Lower lobe of right lung (tissue), 2 donors: Measurements from ENCODE around the gene CACNA1C. TPM values are rescaled to one million over a fixed set of nuclear protein-coding genes. Genes with fewer than 3 reads are reported as not detected.

Experiments
- ATAC-seq, 2 donors: fragments of 200-7000 bp; cut with Tn5 transposase; one replicate each; pipeline ENCODE4 v1.9.1; 2020 to 2022; ENCODE audit warnings: mild to moderate bottlenecking in 2 of 2, moderate library complexity in 2 of 2
- DNase-seq: peaks from one replicate; pipeline ENCODE4 v3.0.0-alpha.2; 2020
- H3K27ac ChIP-seq: fragments of 200-600 bp; one replicate; pipeline ENCODE4 v1.8.0; 2022
- H3K27me3 ChIP-seq: fragments of 200-600 bp; one replicate; pipeline ENCODE4 v1.8.0; 2022; ENCODE audit warnings: low read depth
- H3K36me3 ChIP-seq: fragments of 200-600 bp; one replicate; pipeline ENCODE4 v1.8.0; 2022; ENCODE audit warnings: mild to moderate bottlenecking
- H3K4me1 ChIP-seq: fragments of 200-600 bp; one replicate; pipeline ENCODE4 v1.8.0; 2022
- H3K4me3 ChIP-seq: fragments of 200-600 bp; one replicate; pipeline ENCODE4 v1.8.0; 2022; ENCODE audit warnings: mild to moderate bottlenecking
- H3K9me3 ChIP-seq: fragments of 200-600 bp; one replicate; pipeline ENCODE4 v1.8.0; 2022
- CTCF ChIP-seq: fragments of 200-600 bp; IDR thresholded peaks from one replicate; pipeline ENCODE4 v1.8.0; 2022; ENCODE audit warnings: antibody characterized with exemption, mild to moderate bottlenecking
- intact Hi-C: fragments of 100-400 bp; cut with DNase I; formaldehyde crosslinking; loops from one replicate; pipeline ENCODE4 v1.11.0; 2022
- total RNA-seq: library from RNA; stranded (reverse); fragmentation: NEBNext Ultra II Directional; extraction: Animal tissue kit (Norgen Biotek cat#: 25700); gene quantifications from one replicate; pipeline ENCODE4 v1.2.1, GENCODE V29; 2021
- donor health status: DM: no; HTN: yes; CAD: no; lungs with severe emphysema.

The CACNA1C gene
- total RNA-seq, 1 donor from 2014 or later = 8.4 TPM

DNA sequence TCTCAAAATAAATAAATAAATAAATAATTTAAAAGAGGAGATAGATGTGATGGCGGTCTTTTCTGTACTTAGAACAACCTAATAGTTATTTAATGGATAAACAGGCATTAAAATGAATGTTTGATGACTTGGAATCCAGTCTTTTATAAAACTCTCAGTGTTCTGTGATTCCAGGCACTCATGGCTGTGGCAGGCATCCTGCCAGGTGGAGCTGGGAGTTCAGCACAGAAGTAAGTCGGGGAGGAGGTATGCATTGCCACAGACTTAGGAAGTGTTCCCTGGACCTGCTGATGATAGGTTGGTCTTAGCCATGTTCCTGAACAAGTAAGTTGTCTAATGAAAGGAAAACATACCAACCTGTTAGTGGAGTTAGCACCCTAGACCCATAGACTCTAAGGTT is 126.3 kb downstream of the CACNA1C start:
- no peak overlapping the region for H3K27ac ChIP-seq
- H3K27me3 ChIP-seq = no peaks in the 10 kb centered on the region
- H3K36me3 ChIP-seq = no peaks in the 10 kb centered on the region
- intact Hi-C loops = no loop called here
- no peaks in the 10 kb centered on the region for H3K9me3 ChIP-seq
- no peak for TF ChIP-seq CTCF
- DNase-seq (no peak), ATAC-seq (no peak)
- H3K4me3 ChIP-seq = no peak overlapping the region
- peaks cover 19% of the 10 kb centered on the region for H3K4me1 ChIP-seq

GRCh38 chr12:2179953-2180736 is 127.4 kb downstream of the CACNA1C start:
- Histone ChIP-seq H3K4me3 (no peak overlapping the region), H3K27ac (peak overlapping the region; percentile 50), H3K9me3 (no peaks in the 10 kb centered on the region), H3K36me3 (no peaks in the 10 kb centered on the region), H3K27me3 (no peaks in the 10 kb centered on the region), H3K4me1 (peaks cover 25% of the 10 kb centered on the region)
- no peak for TF ChIP-seq CTCF
- ATAC-seq (peak; percentile 18 to 42), DNase-seq (no peak)
- intact Hi-C loops = no loop called here

- ATAC-seq (no peak), DNase-seq (no peak)
- Histone ChIP-seq H3K36me3 (no peaks in the 10 kb centered on the region), H3K27me3 (no peaks in the 10 kb centered on the region), H3K27ac (peak overlapping the region; percentile 36), H3K9me3 (no peaks in the 10 kb centered on the region), H3K4me1 (peaks cover 25% of the 10 kb centered on the region), H3K4me3 (no peak overlapping the region)
- intact Hi-C loops = no loop called here
- TF ChIP-seq CTCF = no peak
Measured at GRCh38 chr12:2180737-2181082, 127.9 kb downstream of the CACNA1C start.

- intact Hi-C loops = no loop called here
- Histone ChIP-seq H3K4me1 (peaks cover 25% of the 10 kb centered on the region), H3K9me3 (no peaks in the 10 kb centered on the region), H3K27me3 (no peaks in the 10 kb centered on the region), H3K4me3 (no peak overlapping the region), H3K27ac (no peak overlapping the region), H3K36me3 (no peaks in the 10 kb centered on the region)
- no peak for ATAC-seq
- no peak for TF ChIP-seq CTCF
- DNase-seq = no peak
Measured at GRCh38 chr12:2183556-2184541, 131.1 kb downstream of the CACNA1C start.

DNA sequence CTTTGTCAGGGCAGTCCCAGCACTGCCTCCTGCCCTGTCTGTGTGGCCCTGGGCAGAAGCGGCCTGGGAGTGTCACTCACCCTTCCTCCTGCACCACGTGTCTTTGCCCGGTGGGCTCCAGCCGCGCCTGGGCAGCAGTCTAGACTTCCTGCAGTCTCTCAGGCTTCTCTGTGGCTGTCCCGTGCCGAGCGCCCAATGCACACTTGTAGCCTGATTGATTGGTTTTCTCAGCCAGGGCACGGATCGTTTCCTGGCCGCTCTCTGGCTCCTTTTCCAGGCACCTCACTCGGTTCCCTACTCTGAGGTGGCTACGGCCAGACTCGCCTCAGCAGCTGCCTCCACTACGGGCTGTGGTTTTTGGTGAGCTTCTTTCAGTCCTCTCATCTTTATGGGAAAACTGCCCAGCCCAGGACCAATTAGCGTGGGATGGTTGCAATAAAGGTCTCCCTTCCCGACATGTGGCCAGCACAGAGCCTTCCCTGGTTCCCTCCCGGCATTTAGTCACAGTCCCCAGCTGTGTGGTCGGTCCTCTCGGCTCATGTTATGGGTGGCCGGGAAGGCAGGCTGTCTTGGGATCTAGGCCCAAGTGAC is 133.1 kb downstream of the CACNA1C start:
- Histone ChIP-seq H3K4me3 (no peak overlapping the region), H3K36me3 (no peaks in the 10 kb centered on the region), H3K27me3 (no peaks in the 10 kb centered on the region), H3K9me3 (no peaks in the 10 kb centered on the region), H3K4me1 (peaks cover 11% of the 10 kb centered on the region), H3K27ac (no peak overlapping the region)
- intact Hi-C loops = no loop called here
- no peak for TF ChIP-seq CTCF
- ATAC-seq (no peak), DNase-seq (no peak)
